GM12872 (cell line): ENCODE data around the gene SAAL1.

Source experiments
- TF ChIP-seq, protein P1 (sequence below): IDR thresholded peaks from 3 replicates; pipeline ENCODE4 v1.5.1; 2011; ENCODE audit warnings: low read depth, mild to moderate bottlenecking, low read length, moderate library complexity; ENCODE audit not compliant: insufficient read depth

Gene SAAL1

DNA sequence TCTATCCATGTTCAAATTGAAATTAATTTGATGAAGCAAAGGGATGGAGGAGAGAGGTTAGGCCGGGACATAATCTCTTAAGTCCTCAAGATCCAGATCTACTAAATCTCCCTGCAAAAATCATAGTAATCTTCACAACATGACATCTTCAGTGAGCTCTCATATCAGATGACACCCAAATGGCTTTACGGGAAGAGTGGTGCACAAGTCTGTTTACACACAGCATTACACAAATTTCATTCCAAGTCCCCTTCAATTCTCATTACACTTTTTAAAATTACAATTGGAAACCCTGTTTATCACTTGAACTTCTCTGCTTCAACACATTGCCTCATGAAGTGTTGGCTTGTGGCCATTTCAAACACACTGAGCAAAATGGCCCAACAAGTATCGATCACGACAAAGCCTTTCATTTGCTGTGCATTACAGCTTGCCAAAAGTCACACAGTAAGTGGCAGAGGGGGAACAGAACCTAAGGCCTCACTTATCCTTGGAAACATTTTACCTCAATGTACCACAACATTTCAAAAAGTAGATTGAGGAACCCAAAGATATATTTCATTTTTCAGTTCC is 41.9 kb downstream of the SAAL1 start:
- TF ChIP-seq, protein P1, sequence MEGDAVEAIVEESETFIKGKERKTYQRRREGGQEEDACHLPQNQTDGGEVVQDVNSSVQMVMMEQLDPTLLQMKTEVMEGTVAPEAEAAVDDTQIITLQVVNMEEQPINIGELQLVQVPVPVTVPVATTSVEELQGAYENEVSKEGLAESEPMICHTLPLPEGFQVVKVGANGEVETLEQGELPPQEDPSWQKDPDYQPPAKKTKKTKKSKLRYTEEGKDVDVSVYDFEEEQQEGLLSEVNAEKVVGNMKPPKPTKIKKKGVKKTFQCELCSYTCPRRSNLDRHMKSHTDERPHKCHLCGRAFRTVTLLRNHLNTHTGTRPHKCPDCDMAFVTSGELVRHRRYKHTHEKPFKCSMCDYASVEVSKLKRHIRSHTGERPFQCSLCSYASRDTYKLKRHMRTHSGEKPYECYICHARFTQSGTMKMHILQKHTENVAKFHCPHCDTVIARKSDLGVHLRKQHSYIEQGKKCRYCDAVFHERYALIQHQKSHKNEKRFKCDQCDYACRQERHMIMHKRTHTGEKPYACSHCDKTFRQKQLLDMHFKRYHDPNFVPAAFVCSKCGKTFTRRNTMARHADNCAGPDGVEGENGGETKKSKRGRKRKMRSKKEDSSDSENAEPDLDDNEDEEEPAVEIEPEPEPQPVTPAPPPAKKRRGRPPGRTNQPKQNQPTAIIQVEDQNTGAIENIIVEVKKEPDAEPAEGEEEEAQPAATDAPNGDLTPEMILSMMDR: no peak

DNA sequence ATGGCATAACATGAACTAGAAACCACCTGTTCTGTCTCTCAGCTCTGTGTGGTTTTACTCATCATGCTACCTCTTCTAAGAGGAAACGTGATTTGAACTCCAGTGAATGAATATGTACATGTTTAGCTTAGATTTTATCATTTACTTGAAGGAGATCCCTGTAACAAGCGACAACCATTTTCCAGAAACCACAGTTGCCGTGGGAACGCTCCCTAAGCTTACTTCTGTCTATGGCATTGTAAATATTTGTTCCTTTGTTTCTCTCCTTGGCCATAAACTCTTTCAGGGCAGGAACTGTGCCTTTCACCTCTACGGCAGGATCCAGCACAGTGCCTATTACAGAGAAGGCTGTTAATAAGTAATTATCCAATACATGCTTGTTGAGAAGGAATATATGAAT is 42.8 kb downstream of the SAAL1 start:
- TF ChIP-seq, protein P1: no peak

DNA sequence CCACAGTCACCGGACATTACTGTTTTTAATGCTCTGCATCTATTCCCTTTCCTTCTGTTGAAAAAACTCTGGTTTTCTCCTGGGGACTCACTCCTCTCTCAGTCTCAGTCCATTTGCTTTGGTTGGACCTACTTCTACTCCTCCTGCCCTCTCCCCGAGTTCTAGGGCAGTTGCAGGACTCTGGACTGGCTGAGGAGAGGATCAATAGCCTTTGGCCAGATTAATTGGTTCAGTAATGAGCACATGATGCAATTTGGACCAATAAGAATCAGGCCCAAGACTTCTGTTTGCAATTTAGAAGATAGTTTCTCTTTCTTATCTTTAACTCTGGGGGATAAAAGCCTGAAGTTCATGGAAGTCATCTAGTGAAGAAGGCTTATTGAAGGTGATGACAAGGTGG is 44.5 kb downstream of the SAAL1 start:
- TF ChIP-seq, protein P1: no peak

DNA sequence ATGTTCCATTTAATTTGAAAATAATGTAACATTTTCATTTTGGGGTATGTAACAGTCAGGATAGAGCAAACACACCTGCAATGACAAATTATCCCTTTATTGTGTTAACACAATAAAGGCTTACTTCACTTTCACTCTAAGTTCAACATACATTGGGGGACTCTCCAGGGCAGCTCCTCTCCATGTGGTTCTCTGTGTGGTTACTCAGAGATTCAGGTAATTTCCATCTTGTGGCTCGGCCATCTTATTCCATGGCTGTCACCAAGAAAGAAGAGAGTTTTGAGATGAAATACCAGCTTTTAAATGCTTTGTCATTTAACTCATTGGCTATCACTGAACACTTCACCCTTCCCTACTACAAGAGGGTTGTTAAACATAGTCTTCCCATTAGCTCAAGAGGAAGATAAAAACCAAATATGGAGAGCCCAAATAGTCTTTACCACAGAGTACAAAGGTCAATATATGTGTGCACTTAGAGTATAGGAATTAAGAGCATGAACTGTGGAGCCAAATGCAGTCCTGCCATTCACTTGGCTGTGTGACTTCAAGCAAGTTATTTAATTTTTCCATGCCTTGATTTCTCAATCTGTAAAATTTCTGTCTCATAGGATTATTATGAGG is 49.2 kb downstream of the SAAL1 start:
- TF ChIP-seq, protein P1: no peak

DNA sequence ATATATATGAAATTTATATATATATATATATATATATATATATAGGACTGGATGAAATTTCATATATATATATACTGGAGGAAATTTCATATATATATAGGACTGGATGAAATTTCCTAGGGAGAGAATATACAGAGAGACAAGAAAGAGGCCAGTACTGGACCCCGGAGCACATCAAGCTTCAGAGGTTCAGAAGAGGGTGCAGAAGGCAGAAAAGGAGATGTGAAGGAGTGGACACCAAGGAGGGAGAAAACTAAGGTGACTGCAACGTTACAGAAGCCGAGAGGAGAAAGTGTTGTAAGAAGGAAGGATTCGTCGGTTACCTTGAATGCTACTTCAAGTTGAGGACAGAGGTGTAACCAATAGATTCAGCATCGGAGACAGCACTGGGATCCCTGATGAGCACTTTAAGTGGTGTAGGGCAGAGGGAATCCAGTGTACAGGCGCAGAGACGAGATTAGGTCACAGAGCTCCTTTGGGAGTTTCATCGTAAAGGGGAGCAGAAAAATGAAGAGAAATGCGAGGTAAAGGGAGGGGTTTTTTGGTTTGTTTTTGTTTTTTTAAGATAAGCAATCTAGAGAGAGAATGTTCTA is 51.3 kb downstream of the SAAL1 start:
- TF ChIP-seq, protein P1: no peak

DNA sequence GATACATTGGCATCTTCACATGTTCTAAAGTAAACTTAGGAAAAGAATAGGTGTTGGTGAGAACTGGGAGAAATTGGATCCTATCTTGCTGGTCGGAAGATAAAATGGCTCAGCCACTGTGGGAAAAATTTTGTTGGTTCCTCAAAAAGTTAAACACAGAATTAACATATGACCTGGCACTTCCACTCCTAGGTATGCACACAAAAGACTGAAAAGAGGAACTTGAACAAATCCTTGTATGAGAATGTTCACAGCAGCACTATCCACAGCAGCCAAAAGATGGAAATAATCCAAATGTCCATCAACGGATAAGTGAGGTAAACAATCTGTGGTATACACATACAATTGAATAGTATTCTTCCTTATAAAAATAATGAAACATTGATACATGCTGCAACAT is 55.0 kb downstream of the SAAL1 start:
- TF ChIP-seq, protein P1: no peak

DNA sequence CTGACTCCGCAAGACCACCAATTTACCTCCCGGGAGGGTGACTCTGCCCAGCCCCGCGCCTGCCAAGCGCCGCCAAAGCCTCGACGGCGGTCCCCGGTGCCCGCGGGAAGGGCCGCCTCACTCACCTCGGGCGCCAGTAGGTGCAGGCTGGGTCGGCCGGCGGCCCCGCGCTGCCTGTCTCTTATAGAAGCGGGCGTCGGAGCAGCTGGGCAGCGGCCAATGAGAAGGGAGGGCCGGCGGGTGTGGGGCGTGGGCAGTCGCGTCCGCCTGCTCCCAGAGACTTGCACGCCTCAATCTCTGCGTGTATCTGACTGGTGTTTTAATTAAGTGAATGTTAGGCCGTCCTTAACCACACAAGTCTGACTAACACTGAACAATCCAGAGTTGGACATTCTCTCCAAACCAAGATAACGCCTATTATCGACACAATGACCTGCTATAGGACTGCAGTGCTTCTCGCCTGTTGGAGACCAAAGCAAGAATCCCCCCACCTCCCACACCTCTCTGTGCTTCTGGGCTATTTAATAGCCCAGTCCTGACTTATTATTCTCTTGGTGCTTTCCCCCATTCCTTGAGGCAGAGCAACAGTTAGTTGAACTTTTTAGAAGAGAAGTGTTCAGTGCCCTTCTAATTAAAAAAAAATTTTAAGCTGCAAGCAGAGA is 59.6 kb downstream of the SAAL1 start, which contains the start of gene TPH1:
TPH1 (minus strand) TSS at position 154 of the 662 bp plus-strand sequence. CDS start 5,507 bp downstream, outside the sequence.
- TF ChIP-seq, protein P1: no peak
